GM23338 (cell line): Measurements from ENCODE around the gene PGPEP1. TPM values are rescaled to one million over a fixed set of nuclear protein-coding genes. Genes with fewer than 3 reads are reported as not detected.
A peak's percentile ranks its signal among the peaks of the same experiment; 100 is the strongest.

Experiments
- ATAC-seq: fragments of 200-7000 bp; cut with Tn5 transposase; 3 replicates; pipeline ENCODE4 v1.9.1; 2020
- DNase-seq: peaks from one replicate; pipeline ENCODE4 v3.0.0-alpha.2; 2015; ENCODE audit warnings: low spot score
- H2AFZ ChIP-seq: fragments of 200-600 bp; sonication (generic); 2 replicates; pipeline ENCODE4 v1.8.0; 2016; ENCODE audit warnings: antibody characterized with exemption, mild to moderate bottlenecking, moderate library complexity
- H3F3A ChIP-seq: fragments of 200-600 bp; sonication (generic); replicated peaks from 2 replicates; pipeline ENCODE4 v1.8.0; 2017; ENCODE audit warnings: antibody characterized with exemption, mixed run types, low read depth
- H3K27ac ChIP-seq: fragments of 200-600 bp; sonication (generic); 2 replicates; pipeline ENCODE4 v1.6.1; 2016; ENCODE audit warnings: low read depth
- H3K27me3 ChIP-seq: fragments of 200-600 bp; sonication (generic); 2 replicates; pipeline ENCODE4 v1.8.0; 2016; ENCODE audit warnings: mild to moderate bottlenecking, mixed run types, moderate library complexity; ENCODE audit not compliant: insufficient read depth
- H3K36me3 ChIP-seq: fragments of 200-600 bp; sonication (generic); 2 replicates; pipeline ENCODE4 v1.8.0; 2016; ENCODE audit warnings: mild to moderate bottlenecking; ENCODE audit not compliant: insufficient read depth
- H3K4me1 ChIP-seq: fragments of 200-600 bp; sonication (generic); 2 replicates; pipeline ENCODE4 v1.8.0; 2016; ENCODE audit warnings: mild to moderate bottlenecking, moderate library complexity; ENCODE audit not compliant: insufficient read depth
- H3K4me2 ChIP-seq: fragments of 200-600 bp; sonication (generic); 2 replicates; pipeline ENCODE4 v1.7.1; 2017; ENCODE audit warnings: mixed run types
- H3K4me3 ChIP-seq: fragments of 200-600 bp; sonication (generic); 2 replicates; pipeline ENCODE4 v1.6.1; 2016; ENCODE audit warnings: mixed run types
- H3K79me2 ChIP-seq: fragments of 200-600 bp; sonication (generic); replicated peaks from 2 replicates; pipeline ENCODE4 v1.8.0; 2017; ENCODE audit warnings: mild to moderate bottlenecking; ENCODE audit not compliant: insufficient read depth
- H3K9me2 ChIP-seq: fragments of 200-600 bp; sonication (generic); 2 replicates; pipeline ENCODE4 v1.8.0; 2017; ENCODE audit not compliant: insufficient read depth
- H4K20me1 ChIP-seq: fragments of 200-600 bp; sonication (generic); replicated peaks from 2 replicates; pipeline ENCODE4 v1.8.0; 2017; ENCODE audit warnings: mild to moderate bottlenecking; ENCODE audit not compliant: insufficient read depth
- H3K27ac Mint-ChIP-seq: 2 replicates; pipeline ENCODE4 v1.8.0; 2020; ENCODE audit warnings: inconsistent platforms, mild to moderate bottlenecking, moderate library complexity, mixed read lengths
- H3K27me3 Mint-ChIP-seq: 3 replicates; pipeline ENCODE4 v1.8.0; 2022; ENCODE audit warnings: low read depth, mild to moderate bottlenecking, moderate library complexity, mixed read lengths, inconsistent platforms; ENCODE audit not compliant: insufficient read depth, poor library complexity
- H3K36me3 Mint-ChIP-seq: 3 replicates; pipeline ENCODE4 v1.8.0; 2021; ENCODE audit warnings: low read depth, mild to moderate bottlenecking, inconsistent platforms, moderate library complexity, mixed read lengths
- H3K4me1 Mint-ChIP-seq: 3 replicates; pipeline ENCODE4 v1.8.0; 2020; ENCODE audit warnings: mild to moderate bottlenecking, inconsistent platforms, mixed read lengths
- H3K4me3 Mint-ChIP-seq: 3 replicates; pipeline ENCODE4 v1.8.0; 2021; ENCODE audit warnings: moderate library complexity, mild to moderate bottlenecking, inconsistent platforms, mixed read lengths
- H3K9me3 Mint-ChIP-seq: 3 replicates; pipeline ENCODE4 v1.8.0; 2020; ENCODE audit warnings: moderate library complexity, mild to moderate bottlenecking, inconsistent platforms, mixed read lengths
- CREB1 ChIP-seq: fragments of 250-450 bp; sonication (Bioruptor Pico); IDR thresholded peaks from 2 replicates; pipeline ENCODE4 v1.5.0; 2020; ENCODE audit warnings: low read depth, mild to moderate bottlenecking, moderate library complexity
- CTCF ChIP-seq, 2 experiments: fragments of 200-600 bp in 1 of 2; sonication (generic) in 1 of 2; conservative IDR thresholded peaks; 2 replicates each; pipeline versions ENCODE4 v1.5.1 to v1.6.1; 2016 to 2017; ENCODE audit warnings: antibody characterized with exemption in 2 of 2, low read depth in 2 of 2, mild to moderate bottlenecking in 2 of 2, moderate library complexity in 1 of 2
- ETS1 ChIP-seq: IDR thresholded peaks from 2 replicates; pipeline ENCODE4 v1.6.1; 2016; ENCODE audit warnings: antibody characterized with exemption
- EZH2 ChIP-seq: fragments of 200-600 bp; sonication (generic); IDR thresholded peaks from one replicate; pipeline ENCODE4 v1.8.0; 2017; ENCODE audit warnings: antibody characterized with exemption, mild to moderate bottlenecking, low read depth; ENCODE audit not compliant: unreplicated experiment
- EZH2phosphoT487 ChIP-seq: fragments of 200-600 bp; sonication (generic); IDR thresholded peaks from one replicate; pipeline ENCODE4 v1.8.1; 2018; ENCODE audit warnings: antibody characterized with exemption; ENCODE audit not compliant: unreplicated experiment
- JUNB ChIP-seq: IDR thresholded peaks from one replicate; pipeline ENCODE4 v1.6.1; 2016; ENCODE audit warnings: antibody characterized with exemption; ENCODE audit not compliant: unreplicated experiment
- NANOG ChIP-seq: IDR thresholded peaks from 2 replicates; pipeline ENCODE4 v1.6.1; 2016; ENCODE audit warnings: antibody characterized with exemption, borderline replicate concordance
- POLR2AphosphoS5 ChIP-seq: IDR thresholded peaks from 2 replicates; pipeline ENCODE4 v1.6.1; 2016; ENCODE audit warnings: antibody characterized with exemption, low read depth
- REST ChIP-seq: IDR thresholded peaks from one replicate; pipeline ENCODE4 v1.6.1; 2018; ENCODE audit warnings: antibody characterized with exemption; ENCODE audit not compliant: unreplicated experiment
- STAT1 ChIP-seq: IDR thresholded peaks from one replicate; pipeline ENCODE4 v1.6.1; 2016; ENCODE audit warnings: antibody characterized with exemption; ENCODE audit not compliant: unreplicated experiment
- ZNF114 ChIP-seq: fragments of 250-450 bp; sonication (Bioruptor Pico); IDR thresholded peaks from 2 replicates; pipeline ENCODE4 v1.5.0; 2020; ENCODE audit warnings: mild to moderate bottlenecking, moderate library complexity
- ZNF331 ChIP-seq: fragments of 250-450 bp; sonication (Bioruptor Pico); IDR thresholded peaks from 2 replicates; pipeline ENCODE4 v1.5.0; 2020; ENCODE audit warnings: low read depth, mild to moderate bottlenecking, moderate library complexity
- ZNF462 ChIP-seq: fragments of 250-450 bp; sonication (Bioruptor Pico); IDR thresholded peaks from 2 replicates; pipeline ENCODE4 v1.5.0; 2020; ENCODE audit warnings: mild to moderate bottlenecking, moderate library complexity
- polyA plus RNA-seq: library from polyadenylated mRNA; unstranded; fragments of >200 nt; fragmentation: Nextera tagmentation; extraction: Ambion mirVana; gene quantifications from 2 replicates; pipeline ENCODE4 v1.2.1, GENCODE V29; 2016
- total RNA-seq: library from RNA; depleted of rRNA; stranded (reverse); fragments of >200 nt; shearing (Covaris generic); gene quantifications from 2 replicates; pipeline ENCODE4 v1.2.3, GENCODE V29; 2014

PGPEP1 gene
- total and polyA plus RNA-seq, 2 experiments from 2014 or later, result 15.5 to 18.9 TPM

DNA sequence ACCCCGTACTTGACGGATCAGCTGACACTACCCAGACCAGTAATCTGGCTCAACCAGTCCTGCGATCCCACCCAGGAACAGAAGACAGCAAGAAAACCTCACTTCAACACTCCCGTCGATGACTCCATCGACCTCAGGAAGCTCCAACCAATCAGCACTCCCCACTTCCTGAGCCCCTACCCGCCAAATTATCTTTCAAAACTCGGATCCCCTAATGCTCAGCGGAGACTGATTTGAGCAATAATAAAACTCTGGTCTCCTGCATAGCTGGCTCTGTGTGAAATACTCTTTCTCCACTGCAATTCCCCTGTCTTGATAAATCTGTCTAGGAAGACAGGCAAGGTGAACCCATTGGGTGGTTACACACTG is 18.7 kb upstream of the PGPEP1 start:
- H3F3A ChIP-seq, result peaks cover 38% of the 10 kb centered on the region; the same call in 1 of the 2 replicates
- H3K36me3 ChIP-seq, result no peaks in the 10 kb centered on the region; the same call in 1 of the 2 replicates
- no peak for ATAC-seq
- Mint-ChIP-seq H3K4me1 (peaks cover 32% of the 10 kb centered on the region), H3K36me3 (peaks cover 33% of the 10 kb centered on the region), H3K27ac (peak overlapping the region; percentile 92), H3K27me3 (peaks cover 20% of the 10 kb centered on the region), H3K9me3 (no peaks in the 10 kb centered on the region), H3K4me3 (peak overlapping the region; percentile 92)
- no peak for DNase-seq
- no peak for TF ChIP-seq ZNF462 (CRISPR knock-in tag)
- TF ChIP-seq CTCF (conservative IDR thresholded peaks at IDR 0.05; ENCODE audit: low read depth in 2 of 2), result no peak
- no peak for TF ChIP-seq CREB1 (CRISPR knock-in tag)
- TF ChIP-seq REST, result no peak
- no peak for TF ChIP-seq EZH2phosphoT487
- TF ChIP-seq STAT1, result no peak
- TF ChIP-seq ZNF331, result no peak
- no peak for TF ChIP-seq NANOG
- TF ChIP-seq POLR2AphosphoS5, result no peak; the same call in 1 of the 2 replicates
- no peak for TF ChIP-seq EZH2
- TF ChIP-seq JUNB, result no peak
- TF ChIP-seq ETS1, result no peak
- TF ChIP-seq ZNF114, result no peak
- H3K27ac ChIP-seq, result peak overlapping the region; percentile 91
- H3K4me1 ChIP-seq, result peaks cover 14% of the 10 kb centered on the region
- H3K79me2 ChIP-seq, result peaks cover 58% of the 10 kb centered on the region
- H2AFZ ChIP-seq, result no peak overlapping the region
- no peaks in the 10 kb centered on the region for H3K27me3 ChIP-seq
- peak overlapping the region; percentile 92 for H3K4me2 ChIP-seq
- peak overlapping the region; percentile 76 for H3K4me3 ChIP-seq
- peaks cover 17% of the 10 kb centered on the region for H4K20me1 ChIP-seq
- H3K9me2 ChIP-seq, result no peaks in the 10 kb centered on the region
